GM18502 (cell line): ENCODE measurements around the gene ZFHX3.
"Not testable (repeated sequence)": the region's sequence is repeated elsewhere in the genome, so short reads cannot be mapped to it uniquely, and the experiment has no call there.

ENCODE experiments used
- ATAC-seq: cut with Tn5 transposase; IDR thresholded peaks from one replicate; pipeline ENCODE4 v1.9.1; 2021; ENCODE audit warnings: mild to moderate bottlenecking; ENCODE audit not compliant: unreplicated experiment, poor library complexity

ZFHX3 gene, protein sequence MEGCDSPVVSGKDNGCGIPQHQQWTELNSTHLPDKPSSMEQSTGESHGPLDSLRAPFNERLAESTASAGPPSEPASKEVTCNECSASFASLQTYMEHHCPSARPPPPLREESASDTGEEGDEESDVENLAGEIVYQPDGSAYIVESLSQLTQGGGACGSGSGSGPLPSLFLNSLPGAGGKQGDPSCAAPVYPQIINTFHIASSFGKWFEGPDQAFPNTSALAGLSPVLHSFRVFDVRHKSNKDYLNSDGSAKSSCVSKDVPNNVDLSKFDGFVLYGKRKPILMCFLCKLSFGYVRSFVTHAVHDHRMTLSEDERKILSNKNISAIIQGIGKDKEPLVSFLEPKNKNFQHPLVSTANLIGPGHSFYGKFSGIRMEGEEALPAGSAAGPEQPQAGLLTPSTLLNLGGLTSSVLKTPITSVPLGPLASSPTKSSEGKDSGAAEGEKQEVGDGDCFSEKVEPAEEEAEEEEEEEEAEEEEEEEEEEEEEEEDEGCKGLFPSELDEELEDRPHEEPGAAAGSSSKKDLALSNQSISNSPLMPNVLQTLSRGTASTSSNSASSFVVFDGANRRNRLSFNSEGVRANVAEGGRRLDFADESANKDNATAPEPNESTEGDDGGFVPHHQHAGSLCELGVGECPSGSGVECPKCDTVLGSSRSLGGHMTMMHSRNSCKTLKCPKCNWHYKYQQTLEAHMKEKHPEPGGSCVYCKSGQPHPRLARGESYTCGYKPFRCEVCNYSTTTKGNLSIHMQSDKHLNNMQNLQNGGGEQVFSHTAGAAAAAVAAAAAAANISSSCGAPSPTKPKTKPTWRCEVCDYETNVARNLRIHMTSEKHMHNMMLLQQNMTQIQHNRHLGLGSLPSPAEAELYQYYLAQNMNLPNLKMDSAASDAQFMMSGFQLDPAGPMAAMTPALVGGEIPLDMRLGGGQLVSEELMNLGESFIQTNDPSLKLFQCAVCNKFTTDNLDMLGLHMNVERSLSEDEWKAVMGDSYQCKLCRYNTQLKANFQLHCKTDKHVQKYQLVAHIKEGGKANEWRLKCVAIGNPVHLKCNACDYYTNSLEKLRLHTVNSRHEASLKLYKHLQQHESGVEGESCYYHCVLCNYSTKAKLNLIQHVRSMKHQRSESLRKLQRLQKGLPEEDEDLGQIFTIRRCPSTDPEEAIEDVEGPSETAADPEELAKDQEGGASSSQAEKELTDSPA (N-terminal part only)

GRCh38 chr16:73047536-73048291 lies at the start of gene ZFHX3:
ZFHX3 (minus strand) TSS chr16:73048128; CDS start chr16:72960145, 87,983 bp downstream.
- peak; percentile 76 for ATAC-seq

GRCh38 chr16:73096510-73096909 lies 48.6 kb upstream of the ZFHX3 start:
- ATAC-seq = no peak

DNA sequence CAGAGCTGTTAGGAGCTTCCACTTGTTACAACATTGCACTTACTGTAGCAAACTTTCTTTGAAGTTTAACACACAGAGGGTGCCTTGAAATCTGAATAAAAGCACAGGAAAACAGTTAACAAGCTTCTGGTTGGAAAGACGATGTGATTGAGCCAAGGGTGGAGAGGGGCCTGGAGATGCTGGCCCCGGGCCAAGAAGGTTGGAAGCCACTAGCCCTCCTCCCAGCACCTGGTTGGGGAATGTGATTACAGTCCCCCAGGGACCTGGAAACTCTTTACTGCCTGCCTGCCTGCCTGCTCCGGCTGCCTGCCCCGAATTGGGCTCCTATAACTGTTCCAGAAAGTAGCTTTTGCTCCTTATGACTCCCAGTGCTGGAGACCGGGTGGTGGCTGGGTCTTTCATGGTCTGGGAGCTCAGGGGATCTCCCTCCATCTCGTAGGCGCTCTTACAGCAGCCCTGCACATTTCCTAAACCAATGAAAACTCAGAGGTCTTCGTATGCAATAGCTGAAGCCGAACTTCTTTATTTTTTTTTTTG lies 48.0 kb upstream of the ZFHX3 start:
- ATAC-seq = no peak

- no peak for ATAC-seq
Observed at GRCh38 chr16:73095142-73095820, 47.4 kb upstream of the ZFHX3 start.

GRCh38 chr16:73094371-73094770 lies 46.4 kb upstream of the ZFHX3 start:
- no peak for ATAC-seq

- ATAC-seq = no peak
Observed at GRCh38 chr16:73093146-73094144, 45.5 kb upstream of the ZFHX3 start.

GRCh38 chr16:73092236-73092781 lies 44.4 kb upstream of the ZFHX3 start:
- ATAC-seq = no peak

- no peak for ATAC-seq
Observed at GRCh38 chr16:73091174-73091573, 43.2 kb upstream of the ZFHX3 start.

GRCh38 chr16:73089420-73089819 lies 41.5 kb upstream of the ZFHX3 start:
- ATAC-seq = no peak

DNA sequence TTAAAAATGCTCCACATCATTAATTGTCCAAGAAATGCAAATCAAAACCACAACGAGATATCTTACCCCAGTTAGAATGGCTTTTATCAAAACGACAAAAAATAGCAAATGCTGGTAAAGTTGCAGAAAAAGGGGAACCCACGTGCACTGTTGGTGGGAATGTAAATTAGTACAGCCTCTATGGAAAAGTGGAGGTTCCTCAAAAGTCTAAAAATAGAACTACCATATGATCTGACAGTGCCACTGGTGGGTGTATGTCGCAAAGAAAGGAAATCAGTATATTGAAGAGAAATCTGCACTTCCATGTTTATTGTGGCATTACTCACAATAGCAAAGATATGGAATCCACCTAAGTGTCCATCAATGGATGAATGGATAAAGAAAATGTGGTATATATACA lies 38.2 kb upstream of the ZFHX3 start:
- ATAC-seq = no peak

DNA sequence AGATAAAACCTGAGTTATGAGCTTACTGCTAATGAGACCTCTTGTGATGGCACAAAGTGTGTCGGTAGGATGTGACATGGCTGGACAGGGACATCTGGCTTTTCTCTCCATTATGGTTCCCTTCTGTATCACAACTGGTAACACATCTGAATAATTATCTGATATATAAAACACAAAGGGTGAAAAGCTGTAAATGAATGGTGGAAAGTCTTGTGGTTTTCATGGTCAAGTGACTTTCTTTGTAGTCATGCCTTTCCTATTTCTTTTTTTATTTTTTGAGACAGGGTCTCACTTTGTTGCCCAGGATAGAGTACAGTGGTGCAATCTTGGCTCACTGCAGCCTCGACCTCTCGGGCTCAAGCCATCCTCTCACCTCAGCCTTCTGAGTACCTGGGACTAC lies 35.3 kb upstream of the ZFHX3 start:
- ATAC-seq = no peak

- ATAC-seq = not testable (repeated sequence)
Observed at GRCh38 chr16:73082634-73083051, 34.7 kb upstream of the ZFHX3 start.

DNA sequence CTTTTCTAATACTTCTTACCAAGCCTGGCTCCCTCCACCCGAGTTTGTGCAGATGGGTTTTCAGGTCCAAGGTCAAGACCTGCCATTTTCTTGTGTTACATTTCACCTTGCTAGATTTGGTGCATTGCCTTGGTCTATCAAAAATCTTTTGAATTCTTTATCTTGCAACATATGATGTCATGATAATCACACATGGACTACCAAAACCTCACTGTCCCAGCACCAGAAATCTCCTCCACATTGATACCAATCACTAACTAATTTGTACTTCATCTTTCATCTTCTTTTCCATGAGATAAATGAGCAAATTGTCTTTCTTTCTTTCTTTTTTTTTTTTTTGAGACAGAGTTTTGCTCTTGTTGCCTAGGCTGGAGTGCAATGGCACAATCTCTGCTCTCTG lies 33.0 kb upstream of the ZFHX3 start:
- ATAC-seq = no peak

DNA sequence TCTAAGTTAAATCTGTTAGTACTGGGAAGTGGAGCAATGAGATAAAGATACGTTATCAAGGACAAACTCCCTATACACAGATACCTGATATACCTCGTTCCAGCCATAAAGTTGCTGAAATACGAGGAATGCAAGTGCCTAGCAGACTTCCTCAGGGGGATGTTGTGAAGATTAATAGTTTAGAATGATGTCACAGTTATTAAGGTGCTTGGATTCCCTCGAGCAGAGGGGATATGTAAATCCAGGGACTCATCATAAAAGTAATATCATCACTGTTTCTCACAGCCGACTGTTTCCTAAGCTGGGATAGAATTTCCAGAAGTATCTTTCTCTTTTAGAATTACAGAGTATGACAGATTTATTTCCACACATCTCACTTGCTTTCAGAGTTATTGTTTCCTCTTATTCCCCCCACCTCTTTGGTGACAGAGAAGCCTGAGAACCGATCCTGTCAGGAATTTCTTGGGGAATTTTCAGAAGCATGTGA lies 28.4 kb upstream of the ZFHX3 start:
- no peak for ATAC-seq

DNA sequence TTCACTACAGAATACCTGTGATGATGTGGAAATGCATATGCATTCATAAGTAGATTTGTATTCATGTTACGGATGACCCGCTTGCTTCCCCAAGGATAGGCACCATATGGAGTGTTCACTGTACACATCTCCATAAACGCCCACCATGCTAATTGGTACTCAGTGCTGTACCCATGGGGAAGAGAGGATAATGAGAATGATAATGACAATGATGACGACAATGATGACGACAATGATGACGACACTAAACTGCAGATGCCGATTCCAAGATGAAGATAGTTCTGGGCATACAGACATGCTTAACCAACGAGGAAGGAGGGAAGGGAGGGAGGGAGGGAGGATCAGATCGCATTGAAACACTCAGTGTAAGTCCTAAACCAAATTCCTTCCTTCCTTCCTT lies 26.5 kb upstream of the ZFHX3 start:
- ATAC-seq = no peak

GRCh38 chr16:73072051-73072450 lies 24.1 kb upstream of the ZFHX3 start:
- ATAC-seq = not testable (repeated sequence)

GRCh38 chr16:73071131-73071940 lies 23.4 kb upstream of the ZFHX3 start:
- no peak for ATAC-seq
